ENCODE data around the gene TAF7. TPM values are rescaled to one million over a fixed set of nuclear protein-coding genes. Genes with fewer than 3 reads are reported as not detected.

Gene TAF7
- total RNA-seq, 4 donors from 2014 or later: 76.1 to 121 (median 98.0) TPM

DNA sequence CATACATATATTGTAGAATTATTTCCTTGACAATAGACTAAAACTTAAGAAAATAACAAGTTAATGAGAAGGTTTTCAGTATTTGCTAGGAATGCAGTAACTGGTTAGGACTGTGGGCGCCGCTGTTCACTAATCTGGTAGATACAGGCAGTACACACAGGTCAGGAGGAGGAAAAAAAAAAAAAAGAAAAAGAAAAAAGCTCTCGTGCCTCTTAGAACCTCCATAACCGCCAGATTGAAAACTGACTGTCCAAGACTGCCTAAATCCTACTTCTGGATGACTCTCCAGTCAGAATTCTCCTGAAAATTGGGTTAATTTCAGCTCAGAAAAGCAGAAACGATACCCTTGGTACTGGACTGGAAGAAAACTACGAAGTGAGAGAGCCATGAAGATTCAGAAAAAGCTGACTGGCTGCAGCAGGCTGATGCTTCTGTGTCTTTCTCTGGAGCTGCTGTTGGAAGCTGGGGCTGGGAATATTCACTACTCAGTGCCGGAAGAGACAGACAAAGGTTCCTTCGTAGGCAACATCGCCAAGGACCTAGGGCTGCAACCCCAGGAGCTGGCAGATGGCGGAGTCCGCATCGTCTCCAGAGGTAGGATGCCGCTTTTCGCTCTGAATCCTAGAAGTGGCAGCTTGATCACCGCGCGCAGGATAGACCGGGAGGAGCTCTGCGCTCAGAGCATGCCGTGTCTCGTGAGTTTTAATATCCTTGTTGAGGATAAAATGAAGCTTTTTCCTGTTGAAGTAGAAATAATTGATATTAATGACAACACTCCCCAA, 9.9 kb upstream of the TAF7 start, which contains the start of gene PCDHGA1:
PCDHGA1 (plus strand) TSS at position 216 of the 782 bp plus-strand sequence.
- H3K4me3 ChIP-seq: no peak within 1 kb of the TSS
- DNase-seq: no peak

GRCh38 chr5:141328231-141328630, 7.6 kb upstream of the TAF7 start:
- DNase-seq: no peak
- H3K4me3 ChIP-seq: no peak overlapping the region
- H3K36me3 ChIP-seq: no peaks in the 10 kb centered on the region
- peaks cover 0 to 26% of the 10 kb centered on the region in 2 donors for H3K9me3 ChIP-seq
- no peaks in the 10 kb centered on the region for H3K27me3 ChIP-seq
- H3K27ac ChIP-seq: no peak overlapping the region
- TF ChIP-seq POLR2A (IDR thresholded peaks at IDR 0.05) (no peak), CTCF (IDR thresholded peaks at IDR 0.05) (no peak)
- intact Hi-C loops (cut with DNase I; ENCODE audit: low total_unique reads): no loop called here
- no peaks in the 10 kb centered on the region for H3K4me1 ChIP-seq

More for the DNA sequence above, 9.9 kb upstream of the TAF7 start, which contains the start of gene PCDHGA1:
- no peaks in the 10 kb centered on the region for H3K36me3 ChIP-seq
- no peak for TF ChIP-seq POLR2A (IDR thresholded peaks at IDR 0.05)
- no peak for TF ChIP-seq CTCF (IDR thresholded peaks at IDR 0.05)
- peaks cover 0 to 41% of the 10 kb centered on the region in 2 donors for H3K9me3 ChIP-seq
- intact Hi-C loops (cut with DNase I; ENCODE audit: low total_unique reads): no loop called here
- no peaks in the 10 kb centered on the region for H3K4me1 ChIP-seq
- no peak within 1 kb of the TSS for H3K27ac ChIP-seq
- H3K27me3 ChIP-seq: no peaks in the 10 kb centered on the region

DNA sequence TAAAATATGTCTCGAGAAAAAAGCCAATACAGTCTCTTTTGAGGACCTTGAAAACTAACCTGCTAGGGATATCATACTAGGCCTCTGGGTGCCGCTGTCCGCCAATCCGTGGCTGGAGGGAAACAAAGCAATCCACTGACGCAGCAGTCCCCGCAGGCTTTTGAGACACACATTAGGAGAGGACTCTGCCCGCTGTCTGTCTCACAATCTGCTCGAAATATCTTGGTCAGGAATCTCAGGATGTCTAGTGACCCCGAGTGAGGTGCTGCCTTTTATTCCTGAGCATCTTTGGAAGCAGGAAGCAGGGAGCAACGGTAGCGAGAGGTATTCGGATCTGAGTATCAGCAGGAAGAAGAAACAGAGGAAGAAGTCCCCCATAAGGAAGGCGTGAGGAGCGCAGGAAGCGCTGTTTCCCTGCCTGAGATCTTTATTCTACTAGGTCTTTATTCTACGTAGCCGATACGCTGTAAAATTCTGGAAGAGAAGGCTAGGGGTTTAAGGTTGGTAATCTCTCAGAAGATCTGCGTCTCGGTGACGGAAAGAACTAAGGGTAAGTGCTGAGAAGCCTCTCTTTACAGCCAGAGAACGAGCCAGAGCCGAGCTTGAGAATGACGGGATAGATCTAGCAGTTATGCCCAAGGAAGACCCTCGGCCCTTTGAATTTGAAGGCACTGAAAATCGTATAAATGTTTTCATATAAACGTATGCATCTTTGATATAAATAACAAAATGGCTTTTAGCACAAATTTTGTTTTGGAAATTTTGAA, 5.7 kb upstream of the TAF7 start:
- DNase-seq: peak; percentile 58 to 64
- Histone ChIP-seq H3K4me3 (peak overlapping the region; percentile 26 to 29), H3K27ac (peak overlapping the region; percentile 65 to 69), H3K27me3 (no peaks in the 10 kb centered on the region), H3K9me3 (peaks cover 0 to 18% of the 10 kb centered on the region in 2 donors), H3K36me3 (no peaks in the 10 kb centered on the region), H3K4me1 (no peaks in the 10 kb centered on the region)
- TF ChIP-seq POLR2A (IDR thresholded peaks at IDR 0.05) (no peak), CTCF (IDR thresholded peaks at IDR 0.05) (peak; percentile 34 to 44 (median 40))
- intact Hi-C loops (cut with DNase I; ENCODE audit: low total_unique reads): no loop called here

DNA sequence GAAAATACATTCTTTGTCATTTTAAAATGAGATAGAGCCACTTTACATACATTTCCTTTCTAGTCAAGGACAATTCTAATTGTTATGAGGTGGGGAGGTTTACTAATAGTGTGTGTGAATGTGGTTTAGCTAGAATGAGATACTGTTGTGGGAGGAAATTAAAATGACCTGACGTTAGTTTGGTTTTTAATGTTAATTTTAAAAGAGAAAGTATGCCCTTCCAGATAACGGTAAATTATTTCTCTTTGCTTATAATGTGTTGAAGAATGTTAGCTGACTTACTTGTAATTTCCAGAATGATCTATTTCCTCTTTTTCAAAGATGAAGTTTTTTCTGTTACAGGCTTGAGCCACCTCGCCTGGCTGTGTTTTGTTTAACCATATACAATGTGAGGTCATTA, 1.7 kb upstream of the TAF7 start:
- H3K27ac ChIP-seq: no peak overlapping the region
- intact Hi-C loops (cut with DNase I; ENCODE audit: low total_unique reads): no loop called here
- H3K36me3 ChIP-seq: no peaks in the 10 kb centered on the region
- no peak for DNase-seq
- peaks cover 14 to 36% of the 10 kb centered on the region in 2 donors for H3K9me3 ChIP-seq
- no peak overlapping the region for H3K4me3 ChIP-seq
- H3K4me1 ChIP-seq: no peaks in the 10 kb centered on the region
- no peak for TF ChIP-seq POLR2A (IDR thresholded peaks at IDR 0.05)
- no peak for TF ChIP-seq CTCF (IDR thresholded peaks at IDR 0.05)
- H3K27me3 ChIP-seq: no peaks in the 10 kb centered on the region

DNA sequence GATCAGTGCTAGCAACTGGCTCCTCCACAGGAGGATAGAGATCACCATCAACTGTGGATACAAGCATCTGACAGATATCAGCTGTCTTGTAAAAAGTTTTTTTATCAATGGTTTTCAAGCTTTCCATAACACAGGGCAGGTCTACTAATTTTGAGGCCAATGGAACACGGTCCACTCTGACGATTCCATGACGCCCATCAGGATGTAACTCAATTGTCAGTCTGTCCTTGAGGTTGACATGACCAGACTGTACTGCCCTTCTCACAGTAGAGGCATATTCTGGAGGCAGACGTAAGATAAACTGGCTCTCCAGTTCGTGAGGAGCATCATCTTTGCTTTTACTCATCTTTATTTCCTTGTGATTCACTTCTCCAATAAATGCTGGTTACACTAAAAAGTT, 885 bp downstream of the TAF7 start:
- DNase-seq: no peak
- peak overlapping the region; percentile 62 to 72 for H3K4me3 ChIP-seq
- no peaks in the 10 kb centered on the region for H3K36me3 ChIP-seq
- H3K4me1 ChIP-seq: no peaks in the 10 kb centered on the region
- H3K9me3 ChIP-seq: peaks cover 14 to 62% of the 10 kb centered on the region in 2 donors
- TF ChIP-seq CTCF (IDR thresholded peaks at IDR 0.05): no peak
- TF ChIP-seq POLR2A (IDR thresholded peaks at IDR 0.05): no peak
- intact Hi-C loops (cut with DNase I; ENCODE audit: low total_unique reads): no loop called here
- H3K27me3 ChIP-seq: no peaks in the 10 kb centered on the region
- peak overlapping the region in 1 of 2 donors; percentile 92 for H3K27ac ChIP-seq
